SK-N-MC (cell line): Measurements from ENCODE around the gene UGT1A7.

Experiments
- DNase-seq: peaks from one replicate; pipeline ENCODE4 v3.0.0-alpha.2; 2011; ENCODE audit warnings: low read depth, low spot score
- H3K27ac ChIP-seq: fragments of 200-600 bp; sonication (generic); 2 replicates; pipeline ENCODE4 v1.5.1; 2016; ENCODE audit warnings: mixed run types
- H3K36me3 ChIP-seq: fragments of 200-600 bp; sonication (generic); 2 replicates; pipeline ENCODE4 v1.6.1; 2017; ENCODE audit warnings: antibody characterized with exemption, low read length, mixed read lengths; ENCODE audit not compliant: insufficient read depth
- H3K4me3 ChIP-seq: fragments of 200-600 bp; sonication (generic); 2 replicates; pipeline ENCODE4 v1.5.1; 2016
- H3K9ac ChIP-seq: fragments of 200-600 bp; sonication (generic); 2 replicates; pipeline ENCODE4 v1.8.0; 2017; ENCODE audit warnings: mixed run types, mixed read lengths; ENCODE audit not compliant: insufficient read length
- H3K9me3 ChIP-seq: fragments of 200-600 bp; sonication (generic); 2 replicates; pipeline ENCODE4 v1.6.1; 2017; ENCODE audit warnings: low read depth, mild to moderate bottlenecking, antibody characterized with exemption, low read length, moderate library complexity, mixed read lengths
- EZH2 ChIP-seq: fragments of 200-600 bp; sonication (generic); IDR thresholded peaks from one replicate; pipeline ENCODE4 v1.6.1; 2017; ENCODE audit warnings: antibody characterized with exemption
- FOXP2 ChIP-seq: optimal IDR thresholded peaks from 2 replicates; pipeline ENCODE3; 2011; ENCODE audit warnings: mild to moderate bottlenecking, moderate library complexity; ENCODE audit not compliant: insufficient read depth; ENCODE audit errors: extremely low read length, control extremely low read depth
- POLR2AphosphoS5 ChIP-seq: IDR thresholded peaks from 2 replicates; pipeline ENCODE4 v1.6.1; 2012; ENCODE audit warnings: mild to moderate bottlenecking, low read depth, low read length, borderline replicate concordance

UGT1A7 gene

DNA sequence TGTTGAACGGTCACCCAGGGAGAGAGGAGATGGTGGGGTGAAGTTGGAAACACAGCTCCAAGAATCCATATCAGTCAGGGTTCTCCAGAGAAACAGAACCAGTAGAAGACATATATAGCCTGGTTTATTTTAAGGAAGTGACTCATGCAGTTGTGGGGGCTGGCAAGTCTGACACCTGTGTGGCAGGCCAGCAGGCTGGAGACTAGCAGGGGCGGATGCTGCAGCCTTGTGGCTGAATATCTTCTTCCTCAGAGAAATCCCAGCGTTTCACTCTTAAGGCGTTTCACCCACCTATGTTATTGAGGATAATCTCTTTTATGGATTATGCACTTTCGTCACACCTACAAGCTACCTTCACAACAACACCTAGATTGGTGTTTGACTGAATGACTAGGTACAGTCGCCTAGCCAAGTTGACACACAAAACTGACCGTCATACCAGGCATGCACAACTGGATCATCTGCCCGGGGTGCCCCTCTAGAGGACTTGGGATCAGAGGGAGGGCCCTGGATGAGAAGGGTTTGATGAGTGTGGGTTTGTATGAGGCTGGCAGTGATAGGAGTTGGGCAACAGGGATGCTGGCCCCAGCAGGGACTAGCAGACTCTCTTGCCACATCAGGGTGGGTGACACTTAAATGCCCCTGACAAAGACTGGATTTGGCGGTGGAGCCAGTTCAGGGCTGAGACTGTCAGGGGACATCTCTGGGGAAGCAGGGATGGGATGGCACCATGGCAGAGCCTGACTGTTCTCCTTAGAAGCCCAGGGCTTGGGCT, 119.8 kb downstream of the UGT1A7 start:
- TF ChIP-seq FOXP2 (no peak), EZH2 (no peak), POLR2AphosphoS5 (no peak)
- no peaks in the 10 kb centered on the region for H3K9me3 ChIP-seq
- no peak overlapping the region for H3K9ac ChIP-seq
- H3K36me3 ChIP-seq, result no peaks in the 10 kb centered on the region; the same call in 1 of the 2 replicates
- H3K4me3 ChIP-seq, result no peak overlapping the region
- H3K27ac ChIP-seq, result no peak overlapping the region
- no peak for DNase-seq

DNA sequence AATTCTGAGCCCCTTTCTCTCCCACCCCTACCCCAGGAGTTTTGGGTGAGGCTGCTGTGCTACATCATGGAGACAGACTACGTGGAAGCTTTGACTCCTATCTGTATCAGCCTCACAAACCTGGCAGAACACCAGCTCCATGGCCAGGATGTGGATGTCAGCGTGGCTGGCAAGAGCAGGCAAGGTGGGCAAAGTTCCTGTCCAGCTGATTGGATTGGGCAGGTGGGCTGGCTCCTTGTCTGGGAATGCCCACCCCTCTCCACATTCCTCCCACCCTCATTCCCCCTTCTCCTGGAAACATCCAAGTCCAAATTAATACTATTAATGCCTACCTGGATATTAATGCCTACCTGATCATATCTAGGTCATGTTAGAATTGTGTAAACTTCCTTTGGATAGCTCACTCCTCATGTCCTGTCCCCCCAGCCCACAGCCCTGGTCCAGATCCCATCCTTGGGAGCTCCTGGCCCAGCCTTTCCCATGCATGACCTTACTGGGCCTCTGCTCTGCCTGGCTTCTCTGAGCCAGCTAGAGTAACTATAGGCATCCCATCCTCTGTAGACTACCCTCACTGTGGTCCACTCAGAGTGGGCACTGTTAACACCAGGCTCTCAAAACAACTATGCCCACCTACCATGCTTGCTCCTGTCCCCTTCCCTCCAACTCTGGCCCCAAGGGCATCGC, 120.6 kb downstream of the UGT1A7 start:
- Histone ChIP-seq H3K27ac (no peak overlapping the region), H3K4me3 (no peak overlapping the region), H3K36me3 (no peaks in the 10 kb centered on the region; the same call in 1 of the 2 replicates), H3K9me3 (no peaks in the 10 kb centered on the region), H3K9ac (no peak overlapping the region)
- no peak for DNase-seq
- TF ChIP-seq POLR2AphosphoS5 (no peak), EZH2 (no peak), FOXP2 (no peak)

DNA sequence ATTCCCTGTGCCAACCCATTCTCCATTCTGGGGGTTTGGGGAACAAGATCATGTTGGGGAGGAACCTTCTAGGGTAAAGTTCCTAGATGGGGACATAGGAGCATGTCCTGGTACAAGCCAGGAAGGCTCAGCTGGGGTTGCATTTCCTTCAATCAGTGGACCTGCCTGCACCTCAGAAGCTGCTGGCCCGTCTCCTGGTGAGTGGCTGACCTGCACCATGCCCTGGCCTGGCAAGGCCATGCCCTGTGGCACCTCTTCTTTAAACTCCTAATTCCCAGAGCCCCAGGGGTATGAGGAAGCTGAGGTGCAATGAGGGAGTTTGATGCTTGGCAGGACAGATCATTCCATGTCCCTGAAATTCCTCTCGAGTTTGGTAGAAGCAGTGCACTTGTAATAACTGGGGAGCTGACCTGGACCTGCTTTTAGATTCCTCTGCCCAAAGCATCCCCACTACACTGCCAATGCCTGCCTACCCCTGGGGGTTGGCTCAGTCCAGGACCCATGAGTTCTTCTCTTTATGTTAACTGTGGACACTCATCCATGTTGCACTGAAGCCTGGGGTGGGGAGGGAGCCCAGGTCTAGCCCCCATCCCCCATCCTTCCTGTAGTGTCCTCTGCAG, 121.7 kb downstream of the UGT1A7 start:
- no peak overlapping the region for H3K4me3 ChIP-seq
- H3K27ac ChIP-seq, result no peak overlapping the region
- no peaks in the 10 kb centered on the region for H3K9me3 ChIP-seq
- no peak for TF ChIP-seq EZH2
- TF ChIP-seq FOXP2, result no peak
- no peak for TF ChIP-seq POLR2AphosphoS5
- no peak for DNase-seq
- H3K36me3 ChIP-seq, result no peaks in the 10 kb centered on the region; the same call in 1 of the 2 replicates
- H3K9ac ChIP-seq, result no peak overlapping the region

DNA sequence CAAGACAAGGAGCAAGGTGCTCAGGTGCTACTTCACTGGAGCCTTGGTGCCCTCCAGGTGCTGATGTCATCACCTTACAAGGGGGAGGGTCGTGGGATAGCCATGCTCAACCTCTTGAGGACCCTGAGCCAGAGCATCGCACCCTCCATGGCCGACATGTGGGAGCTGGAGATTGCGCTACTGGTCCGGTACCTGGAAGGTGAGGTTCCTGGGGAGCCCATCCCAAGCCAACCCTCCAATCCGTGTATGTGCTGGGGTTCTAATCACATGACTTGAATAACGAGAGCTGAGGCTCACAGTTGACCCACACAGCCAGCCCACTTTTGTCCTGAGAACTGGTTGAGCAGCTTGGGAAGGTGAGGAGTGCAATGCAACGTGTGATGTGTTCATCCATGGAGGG, 122.3 kb downstream of the UGT1A7 start:
- Histone ChIP-seq H3K4me3 (no peak overlapping the region), H3K36me3 (no peaks in the 10 kb centered on the region; the same call in 1 of the 2 replicates), H3K27ac (no peak overlapping the region), H3K9me3 (no peaks in the 10 kb centered on the region), H3K9ac (no peak overlapping the region)
- no peak for DNase-seq
- TF ChIP-seq EZH2 (no peak), FOXP2 (no peak), POLR2AphosphoS5 (no peak)

DNA sequence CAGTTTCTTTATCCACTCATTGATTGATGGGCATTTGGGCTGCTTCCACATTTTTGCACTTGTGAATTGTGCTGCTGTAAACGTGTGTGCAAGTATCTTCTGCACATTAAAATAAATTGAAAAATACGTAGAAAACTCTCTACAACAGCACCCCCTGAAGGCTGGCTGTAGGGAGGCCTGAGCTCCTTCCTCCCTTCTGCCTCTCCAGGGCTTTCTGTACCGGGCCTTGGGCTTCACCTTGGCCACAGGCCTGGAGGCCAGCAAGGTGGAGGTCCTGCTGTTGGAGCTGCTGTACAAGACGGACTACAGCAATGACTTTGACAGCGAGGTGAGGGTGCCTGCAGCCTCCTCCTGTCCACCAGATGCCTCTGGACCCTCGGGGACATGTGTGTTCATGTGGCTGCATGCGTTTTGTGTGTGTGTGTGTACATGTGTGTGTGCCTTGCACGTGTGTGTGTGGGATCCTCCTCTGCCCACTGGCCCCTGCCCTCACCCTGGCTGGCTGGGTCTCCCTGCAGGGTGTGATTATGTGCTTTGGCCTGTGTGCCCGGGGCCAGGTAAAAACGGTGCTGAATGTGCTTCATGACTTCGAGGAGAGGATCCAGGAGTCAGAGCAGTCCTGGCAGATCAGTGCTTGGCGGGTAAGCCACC, 125.6 kb downstream of the UGT1A7 start:
- no peak for TF ChIP-seq EZH2
- TF ChIP-seq POLR2AphosphoS5, result peak; percentile 1; the same call in 1 of the 2 replicates

DNA sequence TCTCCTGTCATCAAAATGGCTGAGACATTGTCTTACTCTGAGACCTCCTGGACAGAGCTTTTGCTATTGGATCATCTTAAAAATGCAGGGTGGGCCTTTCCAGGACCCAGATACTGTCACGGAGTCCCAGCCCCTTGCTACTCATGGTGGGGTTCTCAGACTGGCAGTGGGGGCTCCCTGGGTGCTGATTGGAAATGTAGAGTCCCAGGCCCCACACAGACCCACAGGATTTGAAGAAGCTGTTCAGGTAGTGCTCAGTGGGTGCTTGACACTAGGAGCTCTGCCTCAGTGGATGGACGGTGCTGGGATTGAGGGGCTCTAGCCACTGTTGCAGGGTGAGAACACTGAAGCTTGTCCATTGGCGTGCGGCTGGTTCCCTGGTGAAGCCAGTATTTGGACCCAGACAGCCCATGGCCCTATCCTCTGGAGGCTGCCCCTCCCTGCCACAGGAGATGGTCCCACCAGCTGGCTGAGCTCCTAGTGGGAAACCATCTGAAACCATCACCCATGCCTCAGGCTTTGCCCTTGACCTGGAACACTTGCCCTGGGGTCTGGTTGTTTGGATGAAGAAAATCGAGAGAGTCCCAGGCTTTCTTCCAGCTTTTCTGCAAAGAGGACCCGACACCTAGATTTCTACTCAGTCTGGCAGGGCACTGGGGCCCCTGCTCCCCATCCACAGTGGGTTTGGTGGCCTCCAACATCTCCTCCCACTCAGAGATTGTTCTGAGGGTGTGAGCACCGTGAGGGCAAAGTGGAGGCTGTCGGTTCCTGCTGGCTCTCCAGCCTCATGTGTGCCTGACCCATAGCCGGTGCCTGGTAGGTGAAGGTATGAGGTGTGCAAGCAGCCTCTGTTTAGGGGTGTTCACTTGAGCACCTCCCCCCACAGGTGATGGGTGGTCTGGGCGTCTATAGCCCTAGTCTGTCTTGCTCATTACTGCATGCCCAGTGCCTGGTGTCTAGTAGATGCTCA, 126.5 kb downstream of the UGT1A7 start:
- Histone ChIP-seq H3K9ac (no peak overlapping the region), H3K4me3 (no peak overlapping the region), H3K36me3 (no peaks in the 10 kb centered on the region), H3K9me3 (no peaks in the 10 kb centered on the region), H3K27ac (no peak overlapping the region)
- no peak for TF ChIP-seq FOXP2
- no peak for TF ChIP-seq POLR2AphosphoS5
- TF ChIP-seq EZH2, result no peak
- no peak for DNase-seq

More for the DNA sequence above, 125.6 kb downstream of the UGT1A7 start:
- Histone ChIP-seq H3K27ac (no peak overlapping the region), H3K36me3 (no peaks in the 10 kb centered on the region), H3K4me3 (no peak overlapping the region), H3K9me3 (no peaks in the 10 kb centered on the region), H3K9ac (no peak overlapping the region)
- no peak for DNase-seq

DNA sequence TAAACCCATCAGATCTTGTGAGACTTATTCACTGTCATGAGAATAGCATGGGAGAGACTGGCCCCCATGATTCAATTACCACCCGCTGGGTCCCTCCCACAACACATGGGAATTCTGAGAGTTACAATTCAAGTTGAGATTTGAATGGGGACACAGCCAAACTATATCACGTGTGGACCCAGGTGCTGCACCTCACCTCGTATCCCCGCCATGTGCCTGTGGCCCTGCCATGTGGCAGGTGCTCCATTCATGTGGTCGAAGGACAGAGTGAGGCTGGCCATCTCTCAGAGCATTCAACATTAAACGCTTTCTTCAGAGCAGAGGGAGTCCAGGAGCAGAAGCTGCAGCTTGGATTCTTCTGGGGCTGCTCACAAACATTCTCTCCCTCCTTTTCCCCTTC, 128.7 kb downstream of the UGT1A7 start:
- no peak overlapping the region for H3K9ac ChIP-seq
- DNase-seq, result no peak
- TF ChIP-seq POLR2AphosphoS5 (no peak), FOXP2 (no peak), EZH2 (no peak)
- no peak overlapping the region for H3K27ac ChIP-seq
- no peaks in the 10 kb centered on the region for H3K9me3 ChIP-seq
- no peak overlapping the region for H3K4me3 ChIP-seq
- H3K36me3 ChIP-seq, result peaks cover 5% of the 10 kb centered on the region; the same call in 1 of the 2 replicates
